ENCODE results near the gene PREX1. TPM values are rescaled to one million over a fixed set of nuclear protein-coding genes. Genes with fewer than 3 reads are reported as not detected.
A peak's percentile ranks its signal among the peaks of the same experiment; 100 is the strongest.

The PREX1 gene
- total RNA-seq, 4 donors from 2014 or later: 7.5 to 10.9 (median 9.1) TPM

GRCh38 chr20:48850257-48850976 lies 22.6 kb upstream of the PREX1 start:
- Histone ChIP-seq H3K9me3 (no peaks in the 10 kb centered on the region), H3K27ac (peak overlapping the region; percentile 32 to 67 (median 46)), H3K36me3 (no peaks in the 10 kb centered on the region), H3K27me3 (no peaks in the 10 kb centered on the region), H3K4me1 (peaks cover 0 to 20% of the 10 kb centered on the region in 2 donors), H3K4me3 (no peak overlapping the region)
- no peak for DNase-seq
- in situ Hi-C loops (cut with MboI; ENCODE audit: low sequenced_read_pairs in 4 of 4): no loop called here
- no peak for ATAC-seq
- no peak for TF ChIP-seq POLR2A (IDR thresholded peaks at IDR 0.05)
- TF ChIP-seq CTCF (IDR thresholded peaks at IDR 0.05 in 4 of 5, conservative IDR thresholded peaks at IDR 0.05 in 1 of 5): no peak
- intact Hi-C loops (cut with DNase I; ENCODE audit: low total_unique reads): no loop called here

- peaks cover 0 to 17% of the 10 kb centered on the region in 2 donors for H3K4me1 ChIP-seq
- no peak for DNase-seq
- no peaks in the 10 kb centered on the region for H3K9me3 ChIP-seq
- intact Hi-C loops (cut with DNase I; ENCODE audit: low total_unique reads): no loop called here
- no peak for TF ChIP-seq POLR2A (IDR thresholded peaks at IDR 0.05)
- TF ChIP-seq CTCF (IDR thresholded peaks at IDR 0.05 in 4 of 5, conservative IDR thresholded peaks at IDR 0.05 in 1 of 5): no peak
- H3K36me3 ChIP-seq: no peaks in the 10 kb centered on the region
- no peak for ATAC-seq
- no peaks in the 10 kb centered on the region for H3K27me3 ChIP-seq
- in situ Hi-C loops (cut with MboI; ENCODE audit: low sequenced_read_pairs in 4 of 4): no loop called here
- H3K27ac ChIP-seq: peak overlapping the region; percentile 32 to 67 (median 46)
- no peak overlapping the region for H3K4me3 ChIP-seq
Observed at GRCh38 chr20:48849779-48850178, 22.0 kb upstream of the PREX1 start.

GRCh38 chr20:48849299-48849698 lies 21.5 kb upstream of the PREX1 start:
- H3K27me3 ChIP-seq: no peaks in the 10 kb centered on the region
- no peaks in the 10 kb centered on the region for H3K9me3 ChIP-seq
- H3K27ac ChIP-seq: no peak overlapping the region
- ATAC-seq: no peak
- H3K4me1 ChIP-seq: peaks cover 0 to 12% of the 10 kb centered on the region in 2 donors
- no peak for TF ChIP-seq CTCF (IDR thresholded peaks at IDR 0.05 in 4 of 5, conservative IDR thresholded peaks at IDR 0.05 in 1 of 5)
- TF ChIP-seq POLR2A (IDR thresholded peaks at IDR 0.05): no peak
- DNase-seq: no peak
- in situ Hi-C loops (cut with MboI; ENCODE audit: low sequenced_read_pairs in 4 of 4): no loop called here
- H3K4me3 ChIP-seq: no peak overlapping the region
- intact Hi-C loops (cut with DNase I; ENCODE audit: low total_unique reads): no loop called here
- no peaks in the 10 kb centered on the region for H3K36me3 ChIP-seq

- intact Hi-C loops (cut with DNase I; ENCODE audit: low total_unique reads): no loop called here
- DNase-seq: no peak
- Histone ChIP-seq H3K27ac (no peak overlapping the region), H3K27me3 (no peaks in the 10 kb centered on the region), H3K36me3 (no peaks in the 10 kb centered on the region), H3K4me1 (no peaks in the 10 kb centered on the region), H3K9me3 (no peaks in the 10 kb centered on the region), H3K4me3 (no peak overlapping the region)
- TF ChIP-seq CTCF (IDR thresholded peaks at IDR 0.05 in 4 of 5, conservative IDR thresholded peaks at IDR 0.05 in 1 of 5) (no peak), POLR2A (IDR thresholded peaks at IDR 0.05) (no peak)
- in situ Hi-C loops (cut with MboI; ENCODE audit: low sequenced_read_pairs in 4 of 4): no loop called here
- no peak for ATAC-seq
Observed at GRCh38 chr20:48847498-48848205, 19.9 kb upstream of the PREX1 start.

Data from gastrocnemius medialis (tissue), 4 donors.